Fibroblast of the aortic adventitia (primary cell): Measurements from ENCODE around the gene CFAP97D1. TPM values are rescaled to one million over a fixed set of nuclear protein-coding genes. Genes with fewer than 3 reads are reported as not detected.

Source experiments
- DNase-seq: peaks from one replicate; pipeline ENCODE4 v3.0.0-alpha.2; 2010; ENCODE audit warnings: low read depth
- H3K4me3 ChIP-seq: 2 replicates; pipeline ENCODE4 v1.5.1; 2011; ENCODE audit warnings: low read depth, mild to moderate bottlenecking, control low read depth, low read length, moderate library complexity
- total RNA-seq: library from RNA; depleted of rRNA; stranded (reverse); fragments of >200 nt; gene quantifications from 2 replicates; pipeline ENCODE4 v1.2.3, GENCODE V29; 2012; ENCODE audit warnings: low replicate concordance
- TF ChIP-seq, protein P1 (sequence below): IDR thresholded peaks from 2 replicates; pipeline ENCODE4 v1.5.1; 2011; ENCODE audit warnings: mild to moderate bottlenecking, low read length, control low read depth, inconsistent platforms; ENCODE audit not compliant: insufficient read depth

The CFAP97D1 gene
- total RNA-seq, 1 donor, result not detected

DNA sequence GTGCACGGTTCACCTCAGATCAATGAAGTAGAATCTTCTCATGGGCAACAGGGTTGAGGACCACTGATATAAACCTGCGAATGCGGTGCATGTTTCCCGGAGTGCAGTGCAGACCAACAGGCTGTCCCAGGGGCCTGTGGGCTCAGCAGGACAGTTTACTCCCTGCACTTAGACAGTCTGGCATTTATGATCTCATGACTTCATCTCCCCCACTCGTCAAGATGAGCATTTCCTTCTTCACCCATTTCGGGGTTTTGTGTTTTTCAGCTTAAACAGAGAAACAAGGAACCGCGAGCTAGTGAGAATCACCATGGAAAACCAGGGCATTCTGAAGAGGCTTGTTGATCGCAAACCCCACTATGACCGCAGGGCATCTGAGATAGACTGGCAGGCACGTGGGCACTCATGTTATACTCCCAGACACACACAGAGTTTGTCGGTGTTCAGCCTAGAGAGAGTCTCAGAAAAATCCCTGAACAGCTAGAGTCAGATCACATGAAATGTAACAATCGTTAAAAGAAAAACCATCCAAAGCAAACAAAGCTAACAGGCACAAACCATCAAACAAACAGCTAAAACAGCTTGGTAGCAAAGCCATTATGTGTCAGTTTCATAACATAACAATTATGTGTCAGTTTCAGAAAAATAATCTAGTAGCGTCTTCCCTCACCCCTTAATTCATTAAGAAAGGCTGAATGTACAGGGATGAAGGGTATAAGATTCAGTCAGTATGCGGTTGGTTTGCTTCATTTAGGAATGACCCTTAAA is 2.9 kb downstream of the CFAP97D1 start:
- TF ChIP-seq, protein P1, sequence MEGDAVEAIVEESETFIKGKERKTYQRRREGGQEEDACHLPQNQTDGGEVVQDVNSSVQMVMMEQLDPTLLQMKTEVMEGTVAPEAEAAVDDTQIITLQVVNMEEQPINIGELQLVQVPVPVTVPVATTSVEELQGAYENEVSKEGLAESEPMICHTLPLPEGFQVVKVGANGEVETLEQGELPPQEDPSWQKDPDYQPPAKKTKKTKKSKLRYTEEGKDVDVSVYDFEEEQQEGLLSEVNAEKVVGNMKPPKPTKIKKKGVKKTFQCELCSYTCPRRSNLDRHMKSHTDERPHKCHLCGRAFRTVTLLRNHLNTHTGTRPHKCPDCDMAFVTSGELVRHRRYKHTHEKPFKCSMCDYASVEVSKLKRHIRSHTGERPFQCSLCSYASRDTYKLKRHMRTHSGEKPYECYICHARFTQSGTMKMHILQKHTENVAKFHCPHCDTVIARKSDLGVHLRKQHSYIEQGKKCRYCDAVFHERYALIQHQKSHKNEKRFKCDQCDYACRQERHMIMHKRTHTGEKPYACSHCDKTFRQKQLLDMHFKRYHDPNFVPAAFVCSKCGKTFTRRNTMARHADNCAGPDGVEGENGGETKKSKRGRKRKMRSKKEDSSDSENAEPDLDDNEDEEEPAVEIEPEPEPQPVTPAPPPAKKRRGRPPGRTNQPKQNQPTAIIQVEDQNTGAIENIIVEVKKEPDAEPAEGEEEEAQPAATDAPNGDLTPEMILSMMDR, result no peak
- DNase-seq, result no peak
- no peak overlapping the region for H3K4me3 ChIP-seq

DNA sequence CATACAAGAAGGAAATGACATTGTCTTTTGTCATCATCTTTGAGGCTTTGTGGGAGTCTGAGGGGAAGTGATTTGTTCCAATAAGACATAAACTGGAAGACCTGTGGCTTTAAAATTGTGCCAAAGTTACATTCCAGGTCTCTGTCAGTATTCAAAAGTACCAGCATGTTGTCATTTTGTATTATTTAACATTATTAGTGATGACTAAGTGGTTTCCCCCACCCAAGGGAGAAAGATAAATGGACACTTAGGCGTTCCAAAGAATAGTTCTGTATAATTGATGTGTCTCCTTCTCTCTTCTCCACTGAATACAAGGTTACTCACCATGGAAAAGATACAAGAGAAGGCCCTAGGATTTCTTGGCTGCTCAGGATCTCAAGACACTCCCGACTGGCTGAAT is 3.8 kb downstream of the CFAP97D1 start:
- TF ChIP-seq, protein P1, result no peak
- DNase-seq, result peak; percentile 51
- no peak overlapping the region for H3K4me3 ChIP-seq

DNA sequence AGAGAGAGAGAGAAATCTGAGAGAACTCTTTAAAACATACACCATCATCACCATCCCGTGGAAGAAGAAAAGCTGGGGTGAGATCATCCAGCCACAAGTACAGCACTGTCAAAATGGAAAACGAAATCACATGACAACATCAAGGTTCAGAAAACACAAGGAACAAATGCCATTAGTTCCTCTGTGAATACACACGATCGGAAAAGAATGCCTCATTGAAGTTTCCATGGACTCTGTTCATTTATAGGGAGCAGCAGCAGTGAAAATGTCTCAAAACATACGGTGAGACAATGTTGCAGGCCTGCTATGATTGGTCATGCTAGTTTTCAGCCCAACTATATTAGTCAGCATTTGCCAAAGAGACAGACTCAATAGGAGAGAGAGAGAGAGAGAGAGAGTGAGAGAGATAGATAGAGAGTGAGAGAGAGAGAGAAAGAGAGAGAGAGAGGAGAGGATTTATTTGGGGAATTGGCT is 4.4 kb downstream of the CFAP97D1 start:
- DNase-seq, result peak; percentile 79
- TF ChIP-seq, protein P1, result no peak
- H3K4me3 ChIP-seq, result no peak overlapping the region

DNA sequence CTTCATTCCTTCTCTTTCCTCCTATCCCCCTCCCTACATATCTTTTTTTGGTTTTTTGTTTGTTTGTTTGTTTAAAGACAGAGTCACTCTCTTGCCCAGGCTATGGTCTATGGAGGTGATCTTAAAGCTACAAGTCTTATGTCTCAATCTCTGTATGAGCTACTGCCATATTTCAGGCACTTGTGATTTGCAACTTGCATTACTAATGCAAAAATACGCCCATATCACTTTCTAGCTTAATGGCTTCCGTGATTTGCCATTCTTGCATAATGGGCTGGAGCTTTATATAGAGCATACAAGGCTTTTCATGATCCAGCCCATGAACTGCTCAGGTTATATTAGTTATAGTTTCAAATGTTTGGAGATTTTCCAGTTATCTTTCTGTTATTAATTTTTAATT is 7.5 kb downstream of the CFAP97D1 start:
- DNase-seq, result no peak
- TF ChIP-seq, protein P1, result no peak
- no peak overlapping the region for H3K4me3 ChIP-seq

DNA sequence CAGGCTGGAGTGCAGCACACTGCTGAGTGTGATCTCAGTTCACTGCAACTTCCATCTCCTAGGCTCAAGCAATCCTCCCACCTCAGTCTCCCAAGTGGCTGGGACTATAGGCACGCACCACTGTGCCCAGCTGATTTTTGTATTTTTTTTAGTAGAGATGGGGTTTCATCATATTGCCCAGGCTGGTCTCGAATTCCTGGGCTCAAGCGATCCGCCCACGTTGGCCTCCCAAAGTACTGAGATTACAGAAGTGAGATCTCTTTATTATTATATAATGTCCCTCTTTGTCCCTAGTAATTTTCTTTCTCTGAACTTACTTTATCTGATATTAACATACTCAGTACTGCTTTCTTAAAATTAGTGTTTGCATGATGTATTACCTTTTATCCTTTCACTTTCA is 8.3 kb downstream of the CFAP97D1 start:
- no peak overlapping the region for H3K4me3 ChIP-seq
- DNase-seq, result no peak
- TF ChIP-seq, protein P1, result no peak

DNA sequence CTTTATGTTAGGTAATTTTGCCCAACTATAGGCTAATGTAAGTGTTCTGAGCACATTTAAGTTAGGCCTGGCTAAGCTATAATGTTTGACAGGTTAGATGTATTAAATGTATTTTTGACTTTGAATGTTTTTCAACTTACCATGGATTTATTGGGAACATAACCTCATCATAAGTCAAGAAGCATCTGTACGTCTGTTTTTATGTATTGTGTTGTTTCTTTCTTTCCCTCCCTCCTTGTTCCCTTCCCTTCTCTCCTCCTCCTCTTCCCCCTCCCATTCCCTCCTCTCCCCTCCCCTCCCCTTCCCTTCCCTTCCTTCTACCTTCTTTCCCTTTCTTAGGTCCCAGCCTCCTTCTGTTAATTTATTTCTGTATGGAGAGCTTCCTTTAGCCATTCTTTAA is 9.2 kb downstream of the CFAP97D1 start:
- no peak for DNase-seq
- TF ChIP-seq, protein P1, result no peak

More for the DNA sequence above, 9.2 kb downstream of the CFAP97D1 start:
- H3K4me3 ChIP-seq, result no peak overlapping the region
